GM20000 (cell line): ENCODE data around the gene ETV1.

Experiments used
- DNase-seq: peaks from one replicate; pipeline ENCODE4 v3.0.0; 2012; ENCODE audit warnings: low spot score
- CTCF ChIP-seq: IDR thresholded peaks from 2 replicates; pipeline ENCODE4 v1.5.1; 2012; ENCODE audit warnings: mild to moderate bottlenecking, control low read depth; ENCODE audit errors: extremely low read depth, missing control alignments

Gene ETV1

GRCh38 chr7:13898957-13899670, 90.4 kb downstream of the ETV1 start:
- TF ChIP-seq CTCF = no peak
- DNase-seq = no peak

- TF ChIP-seq CTCF = no peak
- DNase-seq = no peak
Observed at GRCh38 chr7:13897819-13898218, 91.6 kb downstream of the ETV1 start.

- no peak for TF ChIP-seq CTCF
- no peak for DNase-seq
Observed at GRCh38 chr7:13894954-13895353, 94.5 kb downstream of the ETV1 start.

GRCh38 chr7:13894377-13894776, 95.1 kb downstream of the ETV1 start:
- DNase-seq = no peak
- no peak for TF ChIP-seq CTCF

- TF ChIP-seq CTCF = no peak
- DNase-seq = no peak
Observed at GRCh38 chr7:13890793-13891192, 98.7 kb downstream of the ETV1 start.

- DNase-seq = no peak
- no peak for TF ChIP-seq CTCF
Observed at GRCh38 chr7:13886356-13886755, 103.1 kb downstream of the ETV1 start.

- TF ChIP-seq CTCF = no peak
- no peak for DNase-seq
Observed at GRCh38 chr7:13882051-13882450, 107.4 kb downstream of the ETV1 start.
